GM19351 (cell line): Measurements from ENCODE around the gene PDCD4.
A peak's percentile ranks its signal among the peaks of the same experiment; 100 is the strongest.

Experiments used
- ATAC-seq: cut with Tn5 transposase; IDR thresholded peaks from one replicate; pipeline ENCODE4 v1.9.1; 2021; ENCODE audit warnings: mild to moderate bottlenecking, moderate library complexity; ENCODE audit not compliant: unreplicated experiment

PDCD4 gene

GRCh38 chr10:110871298-110872084 lies at the start of gene PDCD4:
TSS of gene PDCD4 (plus strand) at chr10:110871928. CDS start at chr10:110876028, 4,100 bp downstream.
- peak; percentile 74 for ATAC-seq

- no peak for ATAC-seq
Measured at GRCh38 chr10:110822035-110822711, 49.6 kb upstream of the PDCD4 start.

GRCh38 chr10:110822712-110823311 lies 48.9 kb upstream of the PDCD4 start:
- ATAC-seq: no peak

- ATAC-seq: no peak
Measured at GRCh38 chr10:110824152-110824441, 47.6 kb upstream of the PDCD4 start.

GRCh38 chr10:110824660-110825059 lies 47.1 kb upstream of the PDCD4 start:
- ATAC-seq: no peak

- ATAC-seq: no peak
Measured at GRCh38 chr10:110825508-110825907, 46.2 kb upstream of the PDCD4 start.

GRCh38 chr10:110827410-110827809 lies 44.3 kb upstream of the PDCD4 start:
- ATAC-seq: no peak

- no peak for ATAC-seq
Measured at GRCh38 chr10:110827875-110828274, 43.9 kb upstream of the PDCD4 start.

- no peak for ATAC-seq
Measured at GRCh38 chr10:110828525-110828924, 43.2 kb upstream of the PDCD4 start.

- ATAC-seq: no peak
Measured at GRCh38 chr10:110829721-110830410, 41.9 kb upstream of the PDCD4 start.

- ATAC-seq: no peak
Measured at GRCh38 chr10:110833234-110833940, 38.3 kb upstream of the PDCD4 start.

- no peak for ATAC-seq
Measured at GRCh38 chr10:110833941-110834628, 37.6 kb upstream of the PDCD4 start.

- no peak for ATAC-seq
Measured at GRCh38 chr10:110834629-110835301, 37.0 kb upstream of the PDCD4 start.

GRCh38 chr10:110835841-110836240 lies 35.9 kb upstream of the PDCD4 start:
- ATAC-seq: no peak

GRCh38 chr10:110836706-110837105 lies 35.0 kb upstream of the PDCD4 start:
- ATAC-seq: no peak

GRCh38 chr10:110837418-110838171 lies 34.1 kb upstream of the PDCD4 start:
- no peak for ATAC-seq

GRCh38 chr10:110840225-110840922 lies 31.4 kb upstream of the PDCD4 start:
- ATAC-seq: no peak

GRCh38 chr10:110840923-110841428 lies 30.8 kb upstream of the PDCD4 start:
- no peak for ATAC-seq
